ENCODE data around the gene NPDC1. TPM values are rescaled to one million over a fixed set of nuclear protein-coding genes. Genes with fewer than 3 reads are reported as not detected.
A peak's percentile ranks its signal among the peaks of the same experiment; 100 is the strongest.

Gene NPDC1
- total RNA-seq, 4 donors from 2014 or later: 11.3 to 22.3 (median 19.0) TPM

DNA sequence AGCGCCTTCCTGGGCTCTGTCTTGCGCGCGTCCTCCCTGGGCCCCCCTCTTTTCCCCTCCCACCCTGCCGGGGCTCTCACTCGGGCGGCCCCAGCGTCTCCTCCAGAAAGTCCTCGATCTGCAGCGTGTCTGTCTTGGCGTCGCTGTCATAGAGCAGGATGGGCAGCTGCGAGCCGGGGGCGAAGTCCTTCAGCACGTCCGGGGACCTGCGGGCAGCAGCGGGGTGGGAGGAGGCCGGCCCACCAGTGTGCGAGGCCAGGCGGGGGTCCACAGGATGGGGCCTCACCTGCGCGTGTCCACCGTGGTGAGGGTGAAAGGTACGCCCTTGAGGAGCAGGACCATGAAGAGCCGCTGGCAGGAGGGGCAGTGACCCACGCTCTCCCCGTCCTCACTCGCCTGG is 50.6 kb downstream of the NPDC1 start:
- in situ Hi-C loops (cut with MboI; ENCODE audit: low sequenced_read_pairs in 4 of 4) (no loop called here), intact Hi-C loops (cut with DNase I; ENCODE audit: low total_unique reads) (no loop called here)
- Histone ChIP-seq H3K36me3 (peaks cover 0 to 7% of the 10 kb centered on the region in 2 donors), H3K4me1 (peaks cover 6 to 12% of the 10 kb centered on the region in 2 donors), H3K9me3 (no peaks in the 10 kb centered on the region), H3K4me3 (no peak overlapping the region), H3K27me3 (peaks cover 14 to 19% (median 18%) of the 10 kb centered on the region in 3 donors), H3K27ac (no peak overlapping the region)
- ATAC-seq (no peak), DNase-seq (no peak)
- TF ChIP-seq, protein P1, sequence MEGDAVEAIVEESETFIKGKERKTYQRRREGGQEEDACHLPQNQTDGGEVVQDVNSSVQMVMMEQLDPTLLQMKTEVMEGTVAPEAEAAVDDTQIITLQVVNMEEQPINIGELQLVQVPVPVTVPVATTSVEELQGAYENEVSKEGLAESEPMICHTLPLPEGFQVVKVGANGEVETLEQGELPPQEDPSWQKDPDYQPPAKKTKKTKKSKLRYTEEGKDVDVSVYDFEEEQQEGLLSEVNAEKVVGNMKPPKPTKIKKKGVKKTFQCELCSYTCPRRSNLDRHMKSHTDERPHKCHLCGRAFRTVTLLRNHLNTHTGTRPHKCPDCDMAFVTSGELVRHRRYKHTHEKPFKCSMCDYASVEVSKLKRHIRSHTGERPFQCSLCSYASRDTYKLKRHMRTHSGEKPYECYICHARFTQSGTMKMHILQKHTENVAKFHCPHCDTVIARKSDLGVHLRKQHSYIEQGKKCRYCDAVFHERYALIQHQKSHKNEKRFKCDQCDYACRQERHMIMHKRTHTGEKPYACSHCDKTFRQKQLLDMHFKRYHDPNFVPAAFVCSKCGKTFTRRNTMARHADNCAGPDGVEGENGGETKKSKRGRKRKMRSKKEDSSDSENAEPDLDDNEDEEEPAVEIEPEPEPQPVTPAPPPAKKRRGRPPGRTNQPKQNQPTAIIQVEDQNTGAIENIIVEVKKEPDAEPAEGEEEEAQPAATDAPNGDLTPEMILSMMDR (IDR thresholded peaks at IDR 0.05 in 4 of 5, conservative IDR thresholded peaks at IDR 0.05 in 1 of 5): no peak
- no peak for TF ChIP-seq POLR2A (IDR thresholded peaks at IDR 0.05)

DNA sequence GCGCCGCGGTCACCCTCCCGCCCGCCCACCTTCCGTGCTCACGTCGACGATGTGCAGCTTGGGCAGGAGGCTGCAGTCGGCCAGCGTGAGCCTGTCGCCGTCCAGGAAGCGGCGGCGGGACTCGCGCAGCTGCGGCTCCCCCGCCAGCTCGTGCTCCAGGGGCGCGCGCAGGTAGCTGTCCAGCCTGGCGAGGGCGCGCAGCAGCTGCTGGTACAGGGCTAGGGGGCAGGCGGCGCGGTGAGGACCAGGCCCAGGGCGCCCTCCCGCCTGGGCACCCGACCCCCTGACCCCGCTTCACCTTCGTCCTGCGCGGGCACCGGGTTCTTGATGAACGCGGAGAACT is 51.1 kb downstream of the NPDC1 start:
- Histone ChIP-seq H3K27ac (no peak overlapping the region), H3K4me3 (no peak overlapping the region), H3K4me1 (peaks cover 6 to 12% of the 10 kb centered on the region in 2 donors), H3K9me3 (no peaks in the 10 kb centered on the region), H3K27me3 (peaks cover 14 to 19% (median 18%) of the 10 kb centered on the region in 3 donors), H3K36me3 (peaks cover 0 to 7% of the 10 kb centered on the region in 2 donors)
- in situ Hi-C loops (cut with MboI; ENCODE audit: low sequenced_read_pairs in 4 of 4): no loop called here
- DNase-seq (no peak), ATAC-seq (no peak)
- TF ChIP-seq, protein P1 (IDR thresholded peaks at IDR 0.05 in 4 of 5, conservative IDR thresholded peaks at IDR 0.05 in 1 of 5): no peak
- no peak for TF ChIP-seq POLR2A (IDR thresholded peaks at IDR 0.05)
- intact Hi-C loops (cut with DNase I; ENCODE audit: low total_unique reads): loop anchor here (5.0 kb wide), 1 partner anchor 148 kb away; the partner anchor contains the start of gene PHPT1

DNA sequence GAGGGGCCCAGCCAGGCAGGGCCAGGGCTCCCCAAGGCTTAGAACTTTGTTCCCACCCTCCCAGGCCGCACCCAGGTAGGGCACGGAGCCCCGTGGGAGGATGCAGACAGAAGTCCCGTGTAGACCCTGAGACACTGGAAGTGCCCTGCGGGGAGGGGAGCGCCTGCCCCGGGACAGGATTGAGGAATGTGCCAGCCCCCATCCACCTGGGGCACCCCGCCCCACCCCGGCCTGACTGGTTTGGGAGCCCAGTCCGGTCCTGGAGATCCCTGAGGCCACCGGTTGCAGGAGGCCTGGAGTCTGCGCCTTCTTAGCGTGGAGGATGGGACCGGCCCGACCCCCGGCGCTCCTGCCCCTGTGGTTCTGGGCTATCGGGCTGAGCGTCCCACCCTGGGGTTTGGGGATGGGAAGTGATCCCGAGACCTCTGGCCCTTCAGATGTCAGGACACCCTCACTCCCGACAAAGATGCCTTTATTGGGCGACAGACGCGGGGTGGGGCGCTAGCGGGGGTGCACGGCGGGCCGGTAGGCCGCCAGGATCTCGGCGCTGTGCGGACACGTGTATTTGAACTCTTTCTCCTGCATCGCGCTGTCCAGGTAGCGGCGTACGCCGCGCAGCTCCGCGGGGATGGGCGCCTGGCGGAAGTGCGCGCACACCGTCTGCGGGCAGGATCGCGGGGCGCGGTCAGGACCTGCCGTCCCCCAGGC is 51.6 kb downstream of the NPDC1 start:
- no peak for ATAC-seq
- no peak for TF ChIP-seq POLR2A (IDR thresholded peaks at IDR 0.05)
- TF ChIP-seq, protein P1 (IDR thresholded peaks at IDR 0.05 in 4 of 5, conservative IDR thresholded peaks at IDR 0.05 in 1 of 5): no peak
- H3K36me3 ChIP-seq: peaks cover 0 to 7% of the 10 kb centered on the region in 2 donors
- intact Hi-C loops (cut with DNase I; ENCODE audit: low total_unique reads): loop anchor here (5.0 kb wide), 1 partner anchor 147 kb away; the partner anchor contains the start of gene PHPT1
- peaks cover 14 to 19% (median 18%) of the 10 kb centered on the region in 3 donors for H3K27me3 ChIP-seq
- no peaks in the 10 kb centered on the region for H3K9me3 ChIP-seq
- no peak overlapping the region for H3K4me3 ChIP-seq
- in situ Hi-C loops (cut with MboI; ENCODE audit: low sequenced_read_pairs in 4 of 4): no loop called here
- no peak overlapping the region for H3K27ac ChIP-seq
- H3K4me1 ChIP-seq: peaks cover 6 to 12% of the 10 kb centered on the region in 2 donors
- no peak for DNase-seq

DNA sequence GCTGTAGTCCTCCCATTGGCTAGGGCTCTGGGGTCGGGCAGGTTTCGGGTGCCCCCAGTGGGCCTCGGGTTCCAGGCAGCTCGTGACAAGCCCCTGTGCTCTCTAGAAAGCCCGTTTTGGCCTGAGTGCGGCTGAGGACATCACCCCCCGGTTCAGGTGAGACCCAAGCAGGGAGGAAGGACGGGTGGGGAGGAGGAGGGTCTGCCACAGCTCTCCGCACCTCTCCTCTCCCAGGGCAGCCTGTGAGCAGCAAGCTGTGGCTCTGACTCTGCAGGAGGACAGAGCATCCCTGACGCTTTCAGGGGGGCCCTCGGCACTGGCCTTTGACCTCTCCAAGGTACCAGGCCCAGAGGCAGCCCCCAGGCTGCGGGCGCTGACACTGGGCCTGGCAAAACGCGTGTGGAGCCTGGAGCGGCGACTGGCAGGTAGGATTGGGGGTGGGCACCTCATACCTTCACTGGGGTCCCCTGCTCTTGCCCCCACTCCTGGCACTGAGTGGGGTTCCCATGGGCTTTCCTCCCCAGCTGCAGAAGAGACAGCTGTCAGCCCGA is 53.1 kb downstream of the NPDC1 start:
- Histone ChIP-seq H3K27ac (peak overlapping the region; percentile 58 to 86 (median 80)), H3K4me3 (peak overlapping the region; percentile 65 to 95 (median 82)), H3K9me3 (no peaks in the 10 kb centered on the region), H3K36me3 (peaks cover 0 to 7% of the 10 kb centered on the region in 2 donors), H3K27me3 (peaks cover 14 to 19% (median 18%) of the 10 kb centered on the region in 3 donors), H3K4me1 (peaks cover 6 to 12% of the 10 kb centered on the region in 2 donors)
- DNase-seq (no peak), ATAC-seq (no peak)
- intact Hi-C loops (cut with DNase I; ENCODE audit: low total_unique reads): loop anchor here (1.0 to 5.0 kb wide), 4 partner anchors 15 to 146 kb away; partner anchors contain the start of genes PHPT1 and TRAF2
- TF ChIP-seq POLR2A (IDR thresholded peaks at IDR 0.05): no peak
- TF ChIP-seq, protein P1 (IDR thresholded peaks at IDR 0.05 in 4 of 5, conservative IDR thresholded peaks at IDR 0.05 in 1 of 5): no peak
- in situ Hi-C loops (cut with MboI; ENCODE audit: low sequenced_read_pairs in 4 of 4): no loop called here
